Neural cell (in vitro differentiated cells): Measurements from ENCODE around the gene SERTAD2. TPM values are rescaled to one million over a fixed set of nuclear protein-coding genes. Genes with fewer than 3 reads are reported as not detected.

Experiments
- H2AFZ ChIP-seq: fragments of 200-600, 300-800 bp; sonication (generic), shearing (Covaris generic); 2 replicates; pipeline ENCODE4 v1.6.0; 2014; ENCODE audit warnings: low read depth, mild to moderate bottlenecking, antibody characterized with exemption, low read length, moderate library complexity
- H3F3A ChIP-seq: fragments of 200-600 bp; shearing (Covaris generic); 2 replicates; pipeline ENCODE4 v1.6.1; 2016; ENCODE audit warnings: mild to moderate bottlenecking, moderate library complexity, mixed read lengths, antibody characterized with exemption, low read length; ENCODE audit not compliant: insufficient read depth, poor library complexity, severe bottlenecking
- H3K27ac ChIP-seq: fragments of 200-600, 300-800 bp; sonication (generic), shearing (Covaris generic); 2 replicates; pipeline ENCODE4 v1.5.1; 2014; ENCODE audit warnings: mild to moderate bottlenecking, low read length, moderate library complexity
- H3K27me3 ChIP-seq: fragments of 300-800, 200-600 bp; sonication (generic), shearing (Covaris generic); 2 replicates; pipeline ENCODE4 v1.6.0; 2014; ENCODE audit warnings: mild to moderate bottlenecking, low read depth, low read length, moderate library complexity; ENCODE audit not compliant: insufficient read depth
- H3K36me3 ChIP-seq: fragments of 300-800, 200-600 bp; sonication (generic), shearing (Covaris generic); 2 replicates; pipeline ENCODE4 v1.5.1; 2014; ENCODE audit warnings: mild to moderate bottlenecking, antibody characterized with exemption, low read length, moderate library complexity; ENCODE audit not compliant: insufficient read depth
- H3K4me2 ChIP-seq: fragments of 300-800, 200-600 bp; sonication (generic), shearing (Covaris generic); 2 replicates; pipeline ENCODE4 v1.6.0; 2014; ENCODE audit warnings: mild to moderate bottlenecking, low read length
- H3K4me3 ChIP-seq: fragments of 300-800, 200-600 bp; sonication (generic), shearing (Covaris generic); 2 replicates; pipeline ENCODE4 v1.5.1; 2014; ENCODE audit warnings: mild to moderate bottlenecking, low read length, moderate library complexity
- H3K79me2 ChIP-seq: fragments of 200-600 bp; shearing (Covaris generic); replicated peaks from 2 replicates; pipeline ENCODE4 v1.6.0; 2014; ENCODE audit warnings: mild to moderate bottlenecking, low read length, moderate library complexity; ENCODE audit not compliant: insufficient read depth
- H3K9ac ChIP-seq: fragments of 300-800, 200-600 bp; sonication (generic), shearing (Covaris generic); 2 replicates; pipeline ENCODE4 v1.6.1; 2016; ENCODE audit warnings: mild to moderate bottlenecking, low read length, mixed read lengths
- H3K9me2 ChIP-seq: fragments of 200-600 bp; shearing (Covaris generic); 2 replicates; pipeline ENCODE4 v1.6.1; 2016; ENCODE audit warnings: mild to moderate bottlenecking, low read length, mixed read lengths; ENCODE audit not compliant: insufficient read depth
- H3K9me3 ChIP-seq: fragments of 200-600, 300-800 bp; sonication (generic), shearing (Covaris generic); 2 replicates; pipeline ENCODE4 v1.6.1; 2016; ENCODE audit warnings: mild to moderate bottlenecking, mixed run types, low read length, moderate library complexity, mixed read lengths
- H4K20me1 ChIP-seq: fragments of 200-600 bp; shearing (Covaris generic); 2 replicates; pipeline ENCODE4 v1.6.1; 2016; ENCODE audit warnings: mild to moderate bottlenecking, mixed run types; ENCODE audit not compliant: insufficient read depth
- CTCF ChIP-seq: fragments of 450-650 bp; IDR thresholded peaks from 2 replicates; pipeline ENCODE4 v1.5.1; 2014; ENCODE audit warnings: antibody characterized with exemption, mild to moderate bottlenecking, moderate library complexity; ENCODE audit not compliant: poor library complexity, severe bottlenecking
- EP300 ChIP-seq: fragments of 450-650 bp; conservative IDR thresholded peaks from 2 replicates; pipeline ENCODE4 v1.6.1; 2014; ENCODE audit warnings: antibody characterized with exemption, mild to moderate bottlenecking, moderate library complexity; ENCODE audit not compliant: poor library complexity, severe bottlenecking
- EZH2 ChIP-seq: fragments of 200-600, 300-800 bp; shearing (Covaris generic), sonication (generic); IDR thresholded peaks from 2 replicates; pipeline ENCODE4 v1.6.1; 2014; ENCODE audit warnings: antibody characterized with exemption, low read length, borderline replicate concordance, mild to moderate bottlenecking; ENCODE audit not compliant: insufficient read depth, poor library complexity, severe bottlenecking
- MXI1 ChIP-seq: fragments of 450-650 bp; conservative IDR thresholded peaks from 2 replicates; pipeline ENCODE4 v1.6.1; 2014; ENCODE audit warnings: antibody characterized with exemption, mild to moderate bottlenecking; ENCODE audit not compliant: poor library complexity, severe bottlenecking
- POLR2AphosphoS5 ChIP-seq: IDR thresholded peaks from 2 replicates; pipeline ENCODE4 v1.6.1; 2012
- RAD21 ChIP-seq: fragments of 450-650 bp; conservative IDR thresholded peaks from 2 replicates; pipeline ENCODE4 v1.6.1; 2014; ENCODE audit warnings: antibody characterized with exemption, mild to moderate bottlenecking, moderate library complexity
- REST ChIP-seq: IDR thresholded peaks from 2 replicates; pipeline ENCODE4 v1.6.1; 2012; ENCODE audit warnings: borderline replicate concordance
- SMC3 ChIP-seq: fragments of 450-650 bp; conservative IDR thresholded peaks from 2 replicates; pipeline ENCODE4 v1.6.1; 2014; ENCODE audit warnings: antibody characterized with exemption, mild to moderate bottlenecking, moderate library complexity; ENCODE audit not compliant: poor library complexity
- TAF1 ChIP-seq: IDR thresholded peaks from 2 replicates; pipeline ENCODE4 v1.6.1; 2012; ENCODE audit warnings: low read depth
- polyA plus RNA-seq: library from polyadenylated mRNA; depleted of rRNA; stranded (reverse); fragments of >200 nt; gene quantifications from 2 replicates; pipeline ENCODE4 v1.2.3, GENCODE V29; 2014

The SERTAD2 gene
- polyA plus RNA-seq, 1 donor from 2014 or later: 4.7 TPM

GRCh38 chr2:64663402-64663801 lies 9.7 kb upstream of the SERTAD2 start:
- Histone ChIP-seq H3K4me3 (no peak overlapping the region), H4K20me1 (no peaks in the 10 kb centered on the region), H3F3A (no peaks in the 10 kb centered on the region), H3K27me3 (no peaks in the 10 kb centered on the region), H3K4me2 (no peak overlapping the region), H3K27ac (no peak overlapping the region), H3K36me3 (no peaks in the 10 kb centered on the region), H3K79me2 (no peaks in the 10 kb centered on the region), H3K9ac (no peak overlapping the region), H3K9me3 (no peaks in the 10 kb centered on the region), H3K9me2 (no peaks in the 10 kb centered on the region), H2AFZ (no peak overlapping the region)
- no peak for TF ChIP-seq MXI1
- no peak for TF ChIP-seq REST
- TF ChIP-seq EZH2: no peak
- TF ChIP-seq EP300: no peak
- no peak for TF ChIP-seq TAF1
- no peak for TF ChIP-seq SMC3
- TF ChIP-seq POLR2AphosphoS5: no peak
- no peak for TF ChIP-seq RAD21
- no peak for TF ChIP-seq CTCF

- Histone ChIP-seq H3K9me3 (no peaks in the 10 kb centered on the region), H3K9ac (no peak overlapping the region), H3K27ac (no peak overlapping the region), H2AFZ (no peak overlapping the region), H3K27me3 (no peaks in the 10 kb centered on the region), H3K4me2 (no peak overlapping the region), H3K36me3 (no peaks in the 10 kb centered on the region), H4K20me1 (no peaks in the 10 kb centered on the region), H3K4me3 (no peak overlapping the region), H3K79me2 (no peaks in the 10 kb centered on the region), H3F3A (no peaks in the 10 kb centered on the region), H3K9me2 (no peaks in the 10 kb centered on the region)
- TF ChIP-seq RAD21: no peak
- no peak for TF ChIP-seq MXI1
- no peak for TF ChIP-seq POLR2AphosphoS5
- no peak for TF ChIP-seq TAF1
- TF ChIP-seq EZH2: no peak
- no peak for TF ChIP-seq CTCF
- no peak for TF ChIP-seq SMC3
- TF ChIP-seq REST: no peak
- TF ChIP-seq EP300: no peak
These were observed 8.0 kb upstream of the SERTAD2 start for GRCh38 chr2:64661741-64662169.
